Stimulated activated CD8-positive, alpha-beta memory T cell treated with anti-CD3 and anti-CD28 coated beads, Interleukin-15, amount 100 ng/mL, for 1 hour (primary cell): ENCODE data around the gene ATOH1.

Experiments
- DNase-seq: peaks from one replicate; pipeline ENCODE4 v3.0.0-alpha.2; 2020; ENCODE audit warnings: low read depth

The ATOH1 gene

GRCh38 chr4:93835929-93836328 is 7.4 kb downstream of the ATOH1 start:
- no peak for DNase-seq

- no peak for DNase-seq
These were observed 11.2 kb downstream of the ATOH1 start for GRCh38 chr4:93839704-93840103.

GRCh38 chr4:93841803-93842345 is 13.3 kb downstream of the ATOH1 start:
- DNase-seq = no peak

GRCh38 chr4:93842601-93843252 is 14.2 kb downstream of the ATOH1 start:
- DNase-seq = no peak

GRCh38 chr4:93843772-93844171 is 15.2 kb downstream of the ATOH1 start:
- DNase-seq = no peak

- DNase-seq = no peak
These were observed 24.1 kb downstream of the ATOH1 start for GRCh38 chr4:93852680-93853079.

GRCh38 chr4:93855926-93856325 is 27.4 kb downstream of the ATOH1 start:
- no peak for DNase-seq

- DNase-seq = no peak
These were observed 37.1 kb downstream of the ATOH1 start for GRCh38 chr4:93865650-93866049.

GRCh38 chr4:93867416-93868001 is 39.0 kb downstream of the ATOH1 start:
- DNase-seq = no peak

GRCh38 chr4:93870876-93871458 is 42.4 kb downstream of the ATOH1 start:
- DNase-seq = no peak

- no peak for DNase-seq
These were observed 48.2 kb downstream of the ATOH1 start for GRCh38 chr4:93876754-93877153.

- no peak for DNase-seq
These were observed 50.0 kb downstream of the ATOH1 start for GRCh38 chr4:93878566-93878965.

GRCh38 chr4:93879919-93880318 is 51.4 kb downstream of the ATOH1 start:
- no peak for DNase-seq
